ENCODE measurements around the gene L3MBTL4. TPM values are rescaled to one million over a fixed set of nuclear protein-coding genes. Genes with fewer than 3 reads are reported as not detected.

L3MBTL4 gene
- total RNA-seq, 1 experiment from 2014 or later, result 0.87 TPM

GRCh38 chr18:6357668-6358067, 57.0 kb downstream of the L3MBTL4 start:
- Histone ChIP-seq H3K27ac (ENCODE audit: low read length) (no peak overlapping the region), H3K4me1 (ENCODE audit: control insufficient read depth, insufficient read depth, low read length) (no peaks in the 10 kb centered on the region), H3K27me3 (ENCODE audit: control insufficient read depth, insufficient read depth, low read length) (no peaks in the 10 kb centered on the region), H3K9me3 (ENCODE audit: control insufficient read depth, insufficient read depth, low read depth, low read length) (no peaks in the 10 kb centered on the region), H3K36me3 (ENCODE audit: control insufficient read depth, insufficient read depth, low read length) (no peaks in the 10 kb centered on the region), H3K4me3 (ENCODE audit: low read depth in 2 of 2, low read length in 2 of 2) (no peak overlapping the region)
- in situ Hi-C loops (cut with HindIII; ENCODE audit: low pct_unique_long_range_greater_than_20kb, low sequenced_read_pairs), result no loop called here
- intact Hi-C loops (cut with micrococcal nuclease; ENCODE audit: unreplicated experiment), result no loop called here
- ATAC-seq, result no peak
- no TSS peak for BruUV-seq (replicated peaks)
- CTCF ChIA-PET, result no interaction called here
- TF ChIP-seq POLR2AphosphoS5 (IDR thresholded peaks at IDR 0.05; ENCODE audit: low read depth, low read length) (no peak), TCF7L2 (IDR thresholded peaks at IDR 0.05; ENCODE audit: low read depth, low read length) (no peak), SIN3A (IDR thresholded peaks at IDR 0.05; ENCODE audit: borderline replicate concordance, insufficient read depth, low read depth, low read length) (no peak), REST (IDR thresholded peaks at IDR 0.05; ENCODE audit: insufficient read depth in 1 of 2, low read depth in 2 of 2, low read length in 1 of 2) (no peak)
- POLR2A ChIA-PET, result no interaction called here
- DNase-seq (ENCODE audit: low read depth, low spot score), result no peak

- DNase-seq (ENCODE audit: low read depth, low spot score) (peak; percentile 62), ATAC-seq (peak; percentile 70)
- CTCF ChIA-PET, result interaction anchor here (0.6 kb wide), 1 partner anchor 166 kb away, joined by 4 read pairs; no protein-coding TSS in a partner anchor
- BruUV-seq (replicated peaks), result no TSS peak
- intact Hi-C loops (cut with micrococcal nuclease; ENCODE audit: unreplicated experiment) (no loop called here), in situ Hi-C loops (cut with HindIII; ENCODE audit: low pct_unique_long_range_greater_than_20kb, low sequenced_read_pairs) (no loop called here)
- Histone ChIP-seq H3K27ac (ENCODE audit: low read length) (no peak overlapping the region), H3K4me3 (ENCODE audit: low read depth in 2 of 2, low read length in 2 of 2) (no peak overlapping the region), H3K9me3 (ENCODE audit: control insufficient read depth, insufficient read depth, low read depth, low read length) (no peaks in the 10 kb centered on the region), H3K36me3 (ENCODE audit: control insufficient read depth, insufficient read depth, low read length) (no peaks in the 10 kb centered on the region), H3K27me3 (ENCODE audit: control insufficient read depth, insufficient read depth, low read length) (no peaks in the 10 kb centered on the region), H3K4me1 (ENCODE audit: control insufficient read depth, insufficient read depth, low read length) (no peaks in the 10 kb centered on the region)
- TF ChIP-seq TCF7L2 (IDR thresholded peaks at IDR 0.05; ENCODE audit: low read depth, low read length), result no peak
- TF ChIP-seq SIN3A (IDR thresholded peaks at IDR 0.05; ENCODE audit: borderline replicate concordance, insufficient read depth, low read depth, low read length), result no peak
- no peak for TF ChIP-seq CTCF (IDR thresholded peaks at IDR 0.05)
- no peak for TF ChIP-seq POLR2AphosphoS5 (IDR thresholded peaks at IDR 0.05; ENCODE audit: low read depth, low read length)
- no peak for TF ChIP-seq REST (IDR thresholded peaks at IDR 0.05; ENCODE audit: insufficient read depth in 1 of 2, low read depth in 2 of 2, low read length in 1 of 2)
- POLR2A ChIA-PET, result no interaction called here
These were observed 58.7 kb downstream of the L3MBTL4 start for GRCh38 chr18:6355789-6356589.

Data from Panc1 (cell line).